ENCODE results near the gene LMAN2L.

LMAN2L gene

GRCh38 chr2:96751800-96752199 lies 11.9 kb upstream of the LMAN2L start:
- Mint-ChIP-seq H3K27me3 (no peaks in the 10 kb centered on the region), H3K27ac (no peak overlapping the region), H3K4me3 (no peak overlapping the region)

GRCh38 chr2:96747061-96747617 lies 7.3 kb upstream of the LMAN2L start:
- no peak overlapping the region for H3K4me3 Mint-ChIP-seq

More at GRCh38 chr2:96751800-96752199, 11.9 kb upstream of the LMAN2L start:
- H3K9me3 Mint-ChIP-seq = no peaks in the 10 kb centered on the region
- H3K4me1 Mint-ChIP-seq (ENCODE audit: low read depth) = peaks cover 3% of the 10 kb centered on the region
- DNase-seq = no peak
- H3K36me3 Mint-ChIP-seq (ENCODE audit: low read depth) = no peaks in the 10 kb centered on the region

GRCh38 chr2:96739076-96739632 lies 710 bp downstream of the LMAN2L start:
- DNase-seq = no peak
- H3K4me3 Mint-ChIP-seq = peak overlapping the region; percentile 94
- H3K9me3 Mint-ChIP-seq = no peaks in the 10 kb centered on the region
- H3K27ac Mint-ChIP-seq = peak overlapping the region; percentile 92
- no peaks in the 10 kb centered on the region for H3K27me3 Mint-ChIP-seq
- H3K36me3 Mint-ChIP-seq (ENCODE audit: low read depth) = peaks cover 38% of the 10 kb centered on the region
- H3K4me1 Mint-ChIP-seq (ENCODE audit: low read depth) = peaks cover 43% of the 10 kb centered on the region

More at GRCh38 chr2:96747061-96747617, 7.3 kb upstream of the LMAN2L start:
- H3K36me3 Mint-ChIP-seq (ENCODE audit: low read depth) = no peaks in the 10 kb centered on the region
- H3K9me3 Mint-ChIP-seq = no peaks in the 10 kb centered on the region
- H3K27me3 Mint-ChIP-seq = no peaks in the 10 kb centered on the region
- H3K27ac Mint-ChIP-seq = no peak overlapping the region
- H3K4me1 Mint-ChIP-seq (ENCODE audit: low read depth) = peaks cover 6% of the 10 kb centered on the region
- no peak for DNase-seq

- H3K4me1 Mint-ChIP-seq (ENCODE audit: low read depth) = peaks cover 42% of the 10 kb centered on the region
- H3K4me3 Mint-ChIP-seq = peak overlapping the region; percentile 17
- no peaks in the 10 kb centered on the region for H3K9me3 Mint-ChIP-seq
- H3K27ac Mint-ChIP-seq = no peak overlapping the region
- H3K27me3 Mint-ChIP-seq = no peaks in the 10 kb centered on the region
- H3K36me3 Mint-ChIP-seq (ENCODE audit: low read depth) = peaks cover 51% of the 10 kb centered on the region
- DNase-seq = no peak
These were observed 2.0 kb downstream of the LMAN2L start for GRCh38 chr2:96737831-96738230.

- no peak overlapping the region for H3K27ac Mint-ChIP-seq
These were observed 2.6 kb downstream of the LMAN2L start for GRCh38 chr2:96737251-96737650.

GRCh38 chr2:96734880-96735583 lies 4.8 kb downstream of the LMAN2L start:
- peak overlapping the region; percentile 60 for H3K27ac Mint-ChIP-seq
- no peak overlapping the region for H3K4me3 Mint-ChIP-seq
- H3K27me3 Mint-ChIP-seq = no peaks in the 10 kb centered on the region
- H3K36me3 Mint-ChIP-seq (ENCODE audit: low read depth) = peaks cover 68% of the 10 kb centered on the region
- DNase-seq = no peak
- peaks cover 34% of the 10 kb centered on the region for H3K4me1 Mint-ChIP-seq (ENCODE audit: low read depth)
- no peaks in the 10 kb centered on the region for H3K9me3 Mint-ChIP-seq

More at GRCh38 chr2:96737251-96737650, 2.6 kb downstream of the LMAN2L start:
- Mint-ChIP-seq H3K4me3 (no peak overlapping the region), H3K9me3 (no peaks in the 10 kb centered on the region), H3K27me3 (no peaks in the 10 kb centered on the region), H3K36me3 (ENCODE audit: low read depth) (peaks cover 53% of the 10 kb centered on the region), H3K4me1 (ENCODE audit: low read depth) (peaks cover 40% of the 10 kb centered on the region)
- DNase-seq = no peak

GRCh38 chr2:96733931-96734330 lies 5.9 kb downstream of the LMAN2L start:
- Mint-ChIP-seq H3K9me3 (no peaks in the 10 kb centered on the region), H3K4me1 (ENCODE audit: low read depth) (peaks cover 24% of the 10 kb centered on the region), H3K27me3 (no peaks in the 10 kb centered on the region), H3K36me3 (ENCODE audit: low read depth) (peaks cover 72% of the 10 kb centered on the region), H3K4me3 (no peak overlapping the region), H3K27ac (no peak overlapping the region)
- no peak for DNase-seq

- no peak for DNase-seq
- no peak overlapping the region for H3K4me3 Mint-ChIP-seq
- no peaks in the 10 kb centered on the region for H3K9me3 Mint-ChIP-seq
- H3K27ac Mint-ChIP-seq = no peak overlapping the region
- H3K4me1 Mint-ChIP-seq (ENCODE audit: low read depth) = peaks cover 4% of the 10 kb centered on the region
- no peaks in the 10 kb centered on the region for H3K27me3 Mint-ChIP-seq
- H3K36me3 Mint-ChIP-seq (ENCODE audit: low read depth) = peaks cover 73% of the 10 kb centered on the region
These were observed 9.7 kb downstream of the LMAN2L start for GRCh38 chr2:96730212-96730611.

GRCh38 chr2:96729748-96730147 lies 10.1 kb downstream of the LMAN2L start:
- Mint-ChIP-seq H3K36me3 (ENCODE audit: low read depth) (peaks cover 68% of the 10 kb centered on the region), H3K27ac (no peak overlapping the region)

GRCh38 chr2:96727431-96727830 lies 12.4 kb downstream of the LMAN2L start:
- no peak overlapping the region for H3K27ac Mint-ChIP-seq
- DNase-seq = no peak
- no peaks in the 10 kb centered on the region for H3K27me3 Mint-ChIP-seq
- H3K4me3 Mint-ChIP-seq = no peak overlapping the region
- H3K9me3 Mint-ChIP-seq = no peaks in the 10 kb centered on the region
- H3K36me3 Mint-ChIP-seq (ENCODE audit: low read depth) = peaks cover 61% of the 10 kb centered on the region
- H3K4me1 Mint-ChIP-seq (ENCODE audit: low read depth) = no peaks in the 10 kb centered on the region

More at GRCh38 chr2:96729748-96730147, 10.1 kb downstream of the LMAN2L start:
- Mint-ChIP-seq H3K4me3 (no peak overlapping the region), H3K4me1 (ENCODE audit: low read depth) (no peaks in the 10 kb centered on the region), H3K9me3 (no peaks in the 10 kb centered on the region), H3K27me3 (no peaks in the 10 kb centered on the region)
- DNase-seq = no peak

GRCh38 chr2:96726131-96726530 lies 13.7 kb downstream of the LMAN2L start:
- no peaks in the 10 kb centered on the region for H3K4me1 Mint-ChIP-seq (ENCODE audit: low read depth)

GRCh38 chr2:96716388-96716787 lies 23.5 kb downstream of the LMAN2L start:
- no peaks in the 10 kb centered on the region for H3K27me3 Mint-ChIP-seq
- no peaks in the 10 kb centered on the region for H3K4me1 Mint-ChIP-seq (ENCODE audit: low read depth)
- no peak for DNase-seq
- no peak overlapping the region for H3K27ac Mint-ChIP-seq
- peaks cover 29% of the 10 kb centered on the region for H3K36me3 Mint-ChIP-seq (ENCODE audit: low read depth)
- no peak overlapping the region for H3K4me3 Mint-ChIP-seq
- H3K9me3 Mint-ChIP-seq = no peaks in the 10 kb centered on the region

More at GRCh38 chr2:96726131-96726530, 13.7 kb downstream of the LMAN2L start:
- DNase-seq = no peak
- no peak overlapping the region for H3K4me3 Mint-ChIP-seq
- H3K9me3 Mint-ChIP-seq = no peaks in the 10 kb centered on the region
- no peaks in the 10 kb centered on the region for H3K27me3 Mint-ChIP-seq
- H3K36me3 Mint-ChIP-seq (ENCODE audit: low read depth) = peaks cover 56% of the 10 kb centered on the region
- H3K27ac Mint-ChIP-seq = no peak overlapping the region

- Mint-ChIP-seq H3K9me3 (no peaks in the 10 kb centered on the region), H3K36me3 (ENCODE audit: low read depth) (peaks cover 34% of the 10 kb centered on the region), H3K27ac (no peak overlapping the region), H3K4me1 (ENCODE audit: low read depth) (no peaks in the 10 kb centered on the region), H3K4me3 (no peak overlapping the region), H3K27me3 (no peaks in the 10 kb centered on the region)
- DNase-seq = no peak
These were observed 24.2 kb downstream of the LMAN2L start for GRCh38 chr2:96715658-96716057.

GRCh38 chr2:96710985-96711384 lies 28.9 kb downstream of the LMAN2L start:
- Mint-ChIP-seq H3K27ac (no peak overlapping the region), H3K9me3 (no peaks in the 10 kb centered on the region), H3K36me3 (ENCODE audit: low read depth) (peaks cover 59% of the 10 kb centered on the region), H3K4me3 (no peak overlapping the region), H3K27me3 (no peaks in the 10 kb centered on the region), H3K4me1 (ENCODE audit: low read depth) (no peaks in the 10 kb centered on the region)
- no peak for DNase-seq

Measured in activated T-cell treated with anti-CD3 and anti-CD28 coated beads, Interleukin-2, amount 50 U/mL, for 24 hours (primary cell).